Right lobe of liver (tissue), 4 donors: ENCODE measurements around the gene DDN.

ENCODE experiments used
- CTCF ChIP-seq, 4 donors: fragments of 200-600 bp in 3 of 4; fragments of 450-650 bp in 1 of 4; IDR thresholded peaks; one replicate each; pipeline versions ENCODE4 v1.5.1 to v1.8.0; 2016 to 2022; ENCODE audit warnings: antibody characterized with exemption in 4 of 4, mild to moderate bottlenecking in 2 of 4
- POLR2A ChIP-seq: fragments of 450-650 bp; IDR thresholded peaks from one replicate; pipeline ENCODE4 v1.6.1; 2017; ENCODE audit warnings: antibody characterized with exemption, mild to moderate bottlenecking
- donor health status: DM: no; HTN: no; CAD: no.
- donor health status: DM: no; HTN: no; CAD: no.
- donor health status: DM: no; HTN: yes; CAD: no.

- TF ChIP-seq CTCF (IDR thresholded peaks at IDR 0.05) = no peak
- TF ChIP-seq POLR2A = no peak
These were observed 39.2 kb upstream of the DDN start for GRCh38 chr12:49038291-49038955.
